ENCODE measurements around the gene DDX17.

- no peak for TF ChIP-seq ZFP30 (CRISPR knock-in tag; IDR thresholded peaks at IDR 0.05)
- no peak for TF ChIP-seq ARNTL (CRISPR knock-in tag; IDR thresholded peaks at IDR 0.05; ENCODE audit: borderline replicate concordance, low read depth)
- no peak for TF ChIP-seq TOX (CRISPR knock-in tag; IDR thresholded peaks at IDR 0.05; ENCODE audit: borderline replicate concordance)
- TF ChIP-seq ZNF8 (CRISPR knock-in tag; IDR thresholded peaks at IDR 0.05), result no peak
- TF ChIP-seq, protein P1, sequence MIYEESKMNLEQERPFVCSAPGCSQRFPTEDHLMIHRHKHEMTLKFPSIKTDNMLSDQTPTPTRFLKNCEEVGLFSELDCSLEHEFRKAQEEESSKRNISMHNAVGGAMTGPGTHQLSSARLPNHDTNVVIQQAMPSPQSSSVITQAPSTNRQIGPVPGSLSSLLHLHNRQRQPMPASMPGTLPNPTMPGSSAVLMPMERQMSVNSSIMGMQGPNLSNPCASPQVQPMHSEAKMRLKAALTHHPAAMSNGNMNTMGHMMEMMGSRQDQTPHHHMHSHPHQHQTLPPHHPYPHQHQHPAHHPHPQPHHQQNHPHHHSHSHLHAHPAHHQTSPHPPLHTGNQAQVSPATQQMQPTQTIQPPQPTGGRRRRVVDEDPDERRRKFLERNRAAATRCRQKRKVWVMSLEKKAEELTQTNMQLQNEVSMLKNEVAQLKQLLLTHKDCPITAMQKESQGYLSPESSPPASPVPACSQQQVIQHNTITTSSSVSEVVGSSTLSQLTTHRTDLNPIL (CRISPR knock-in tag; IDR thresholded peaks at IDR 0.05; ENCODE audit: low read depth), result no peak
- TF ChIP-seq, protein P2, sequence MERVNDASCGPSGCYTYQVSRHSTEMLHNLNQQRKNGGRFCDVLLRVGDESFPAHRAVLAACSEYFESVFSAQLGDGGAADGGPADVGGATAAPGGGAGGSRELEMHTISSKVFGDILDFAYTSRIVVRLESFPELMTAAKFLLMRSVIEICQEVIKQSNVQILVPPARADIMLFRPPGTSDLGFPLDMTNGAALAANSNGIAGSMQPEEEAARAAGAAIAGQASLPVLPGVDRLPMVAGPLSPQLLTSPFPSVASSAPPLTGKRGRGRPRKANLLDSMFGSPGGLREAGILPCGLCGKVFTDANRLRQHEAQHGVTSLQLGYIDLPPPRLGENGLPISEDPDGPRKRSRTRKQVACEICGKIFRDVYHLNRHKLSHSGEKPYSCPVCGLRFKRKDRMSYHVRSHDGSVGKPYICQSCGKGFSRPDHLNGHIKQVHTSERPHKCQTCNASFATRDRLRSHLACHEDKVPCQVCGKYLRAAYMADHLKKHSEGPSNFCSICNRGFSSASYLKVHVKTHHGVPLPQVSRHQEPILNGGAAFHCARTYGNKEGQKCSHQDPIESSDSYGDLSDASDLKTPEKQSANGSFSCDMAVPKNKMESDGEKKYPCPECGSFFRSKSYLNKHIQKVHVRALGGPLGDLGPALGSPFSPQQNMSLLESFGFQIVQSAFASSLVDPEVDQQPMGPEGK (CRISPR knock-in tag; IDR thresholded peaks at IDR 0.05; ENCODE audit: borderline replicate concordance), result no peak
Observed at GRCh38 chr22:38506118-38506962, at the start of gene DDX17.

Measured in SK-N-SH treated with all-trans-retinoic acid at 6 μM for 48 hours (cell line).